ACC112 (cell line): ENCODE measurements around the gene TMEM131L.
A peak's percentile ranks its signal among the peaks of the same experiment; 100 is the strongest.
"Not testable (repeated sequence)": the region's sequence is repeated elsewhere in the genome, so short reads cannot be mapped to it uniquely, and the experiment has no call there.

Source experiments
- H2AFZ ChIP-seq: fragments of 200-600 bp; sonication (generic); one replicate; pipeline ENCODE4 v1.6.0; 2017; ENCODE audit warnings: antibody characterized with exemption, low read length; ENCODE audit not compliant: unreplicated experiment
- H3K27ac ChIP-seq: fragments of 200-600 bp; sonication (generic); 2 replicates; pipeline ENCODE4 v1.5.1; 2014; ENCODE audit warnings: low read depth, mild to moderate bottlenecking, antibody characterized with exemption, low read length, moderate library complexity
- H3K27me3 ChIP-seq: fragments of 200-600 bp; sonication (generic); 2 replicates; pipeline ENCODE4 v1.6.1; 2014; ENCODE audit warnings: mild to moderate bottlenecking, antibody characterized with exemption, low read length, moderate library complexity, mixed read lengths; ENCODE audit not compliant: insufficient read depth
- H3K36me3 ChIP-seq: fragments of 200-600 bp; sonication (generic); 2 replicates; pipeline ENCODE4 v1.6.1; 2016; ENCODE audit warnings: mild to moderate bottlenecking, antibody characterized with exemption, low read length, moderate library complexity, mixed read lengths; ENCODE audit not compliant: insufficient read depth
- H3K4me1 ChIP-seq: fragments of 200-600 bp; sonication (generic); one replicate; pipeline ENCODE4 v1.6.1; 2016; ENCODE audit warnings: low read length, mixed read lengths; ENCODE audit not compliant: insufficient read depth, unreplicated experiment, control insufficient read depth
- H3K4me3 ChIP-seq: fragments of 200-600 bp; sonication (generic); 2 replicates; pipeline ENCODE4 v1.5.1; 2014; ENCODE audit warnings: mild to moderate bottlenecking, low read depth, low read length
- H3K79me2 ChIP-seq: fragments of 200-600 bp; sonication (generic); one replicate; pipeline ENCODE4 v1.6.0; 2016; ENCODE audit warnings: low read length; ENCODE audit not compliant: control insufficient read depth, unreplicated experiment, insufficient read depth

Gene TMEM131L

GRCh38 chr4:153652051-153652784, 186.1 kb downstream of the TMEM131L start:
- peak overlapping the region; percentile 83 for H3K27ac ChIP-seq
- H3K36me3 ChIP-seq, result no peaks in the 10 kb centered on the region
- no peaks in the 10 kb centered on the region for H3K79me2 ChIP-seq
- no peak overlapping the region for H3K4me3 ChIP-seq
- H3K27me3 ChIP-seq, result no peaks in the 10 kb centered on the region
- peaks cover 44% of the 10 kb centered on the region for H3K4me1 ChIP-seq
- peak overlapping the region; percentile 16 for H2AFZ ChIP-seq

- no peaks in the 10 kb centered on the region for H3K27me3 ChIP-seq
- H3K36me3 ChIP-seq, result no peaks in the 10 kb centered on the region
- H3K27ac ChIP-seq, result no peak overlapping the region
- no peak overlapping the region for H3K4me3 ChIP-seq
- H3K4me1 ChIP-seq, result peaks cover 42% of the 10 kb centered on the region
- no peak overlapping the region for H2AFZ ChIP-seq
- H3K79me2 ChIP-seq, result no peaks in the 10 kb centered on the region
Observed at GRCh38 chr4:153655002-153655541, 188.9 kb downstream of the TMEM131L start.

- H3K4me1 ChIP-seq, result peaks cover 49% of the 10 kb centered on the region
- H3K27ac ChIP-seq, result peak overlapping the region; percentile 54
- H3K4me3 ChIP-seq, result no peak overlapping the region
- no peak overlapping the region for H2AFZ ChIP-seq
- H3K36me3 ChIP-seq, result no peaks in the 10 kb centered on the region
- no peaks in the 10 kb centered on the region for H3K79me2 ChIP-seq
- no peaks in the 10 kb centered on the region for H3K27me3 ChIP-seq
Observed at GRCh38 chr4:153655928-153656327, 189.8 kb downstream of the TMEM131L start.

- H2AFZ ChIP-seq, result no peak overlapping the region
- peaks cover 27% of the 10 kb centered on the region for H3K4me1 ChIP-seq
- no peaks in the 10 kb centered on the region for H3K36me3 ChIP-seq
- no peak overlapping the region for H3K4me3 ChIP-seq
- no peaks in the 10 kb centered on the region for H3K27me3 ChIP-seq
- no peaks in the 10 kb centered on the region for H3K79me2 ChIP-seq
- peak overlapping the region; percentile 20; the same call in 1 of the 2 replicates for H3K27ac ChIP-seq
Observed at GRCh38 chr4:153661215-153661822, 195.2 kb downstream of the TMEM131L start.

GRCh38 chr4:153661908-153662307, 195.7 kb downstream of the TMEM131L start:
- peak overlapping the region; percentile 20; the same call in 1 of the 2 replicates for H3K27ac ChIP-seq
- no peaks in the 10 kb centered on the region for H3K27me3 ChIP-seq
- H3K4me3 ChIP-seq, result no peak overlapping the region
- no peaks in the 10 kb centered on the region for H3K79me2 ChIP-seq
- H2AFZ ChIP-seq, result no peak overlapping the region
- no peaks in the 10 kb centered on the region for H3K36me3 ChIP-seq
- H3K4me1 ChIP-seq, result peaks cover 22% of the 10 kb centered on the region

GRCh38 chr4:153663667-153664066, 197.5 kb downstream of the TMEM131L start:
- no peak overlapping the region for H3K4me3 ChIP-seq
- H3K36me3 ChIP-seq, result no peaks in the 10 kb centered on the region
- H2AFZ ChIP-seq, result no peak overlapping the region
- H3K4me1 ChIP-seq, result peaks cover 21% of the 10 kb centered on the region
- H3K27me3 ChIP-seq, result peaks cover 11% of the 10 kb centered on the region; the same call in 1 of the 2 replicates
- H3K79me2 ChIP-seq, result no peaks in the 10 kb centered on the region
- no peak overlapping the region for H3K27ac ChIP-seq

- not testable (repeated sequence) for H3K36me3 ChIP-seq, H3K79me2 ChIP-seq, H3K27ac ChIP-seq, H3K4me3 ChIP-seq, H2AFZ ChIP-seq, H3K4me1 ChIP-seq
- peaks cover 17% of the 10 kb centered on the region; the same call in 1 of the 2 replicates for H3K27me3 ChIP-seq
Observed at GRCh38 chr4:153666505-153666904, 200.3 kb downstream of the TMEM131L start.

- H3K27me3 ChIP-seq, result peaks cover 17% of the 10 kb centered on the region; the same call in 1 of the 2 replicates
Observed at GRCh38 chr4:153668647-153669046, 202.5 kb downstream of the TMEM131L start.

GRCh38 chr4:153669838-153670237, 203.7 kb downstream of the TMEM131L start:
- Histone ChIP-seq H3K27ac (no peak overlapping the region), H3K4me1 (no peaks in the 10 kb centered on the region), H3K4me3 (no peak overlapping the region), H2AFZ (no peak overlapping the region), H3K27me3 (peaks cover 17% of the 10 kb centered on the region; the same call in 1 of the 2 replicates), H3K36me3 (no peaks in the 10 kb centered on the region), H3K79me2 (no peaks in the 10 kb centered on the region)

More at GRCh38 chr4:153668647-153669046, 202.5 kb downstream of the TMEM131L start:
- H3K36me3 ChIP-seq, result no peaks in the 10 kb centered on the region
- H3K79me2 ChIP-seq, result no peaks in the 10 kb centered on the region
- H2AFZ ChIP-seq, result no peak overlapping the region
- no peaks in the 10 kb centered on the region for H3K4me1 ChIP-seq
- no peak overlapping the region for H3K27ac ChIP-seq
- no peak overlapping the region for H3K4me3 ChIP-seq

- H3K27me3 ChIP-seq, result peaks cover 11% of the 10 kb centered on the region
- H3K79me2 ChIP-seq, result no peaks in the 10 kb centered on the region
- H3K4me1 ChIP-seq, result peaks cover 17% of the 10 kb centered on the region
- H3K27ac ChIP-seq, result peak overlapping the region; percentile 81
- peak overlapping the region; percentile 38; the same call in 1 of the 2 replicates for H3K4me3 ChIP-seq
- H2AFZ ChIP-seq, result no peak overlapping the region
- H3K36me3 ChIP-seq, result no peaks in the 10 kb centered on the region
Observed at GRCh38 chr4:153676486-153676885, 210.3 kb downstream of the TMEM131L start.
